HepG2 (cell line): ENCODE measurements around the gene SPIRE1. TPM values are rescaled to one million over a fixed set of nuclear protein-coding genes. Genes with fewer than 3 reads are reported as not detected.
A peak's percentile ranks its signal among the peaks of the same experiment; 100 is the strongest.

Experiments used
- ATF1 ChIP-seq: IDR thresholded peaks from 2 replicates; pipeline ENCODE4 v1.6.1; 2016; ENCODE audit warnings: mild to moderate bottlenecking, control low read depth
- ATF7-NPFF ChIP-seq: sonication (generic); formaldehyde crosslinking; IDR thresholded peaks from 2 replicates; pipeline ENCODE4 v1.8.1; 2023; ENCODE audit warnings: mild to moderate bottlenecking, low read depth, missing genetic modification reagents, moderate library complexity
- DR1 ChIP-seq: sonication (generic); formaldehyde crosslinking; IDR thresholded peaks from 2 replicates; pipeline ENCODE4 v1.8.0; 2021; ENCODE audit warnings: mild to moderate bottlenecking, missing genetic modification reagents, inconsistent platforms
- ESRRA ChIP-seq: sonication (generic); formaldehyde crosslinking; IDR thresholded peaks from 2 replicates; pipeline ENCODE4 v1.5.1; 2020; ENCODE audit warnings: mild to moderate bottlenecking, low read depth, missing genetic modification reagents
- EZH2 ChIP-seq: conservative IDR thresholded peaks from 2 replicates; pipeline ENCODE4 v1.6.1; 2012; ENCODE audit warnings: mild to moderate bottlenecking, low read depth, low read length, moderate library complexity
- HHEX ChIP-seq: IDR thresholded peaks from 2 replicates; pipeline ENCODE4 v1.6.1; 2016; ENCODE audit warnings: control low read depth
- MIER2 ChIP-seq: IDR thresholded peaks from 2 replicates; pipeline ENCODE4 v1.6.1; 2016; ENCODE audit warnings: missing biosample characterization, missing genetic modification reagents
- NFIC ChIP-seq: IDR thresholded peaks from 2 replicates; pipeline ENCODE4 v1.6.1; 2012; ENCODE audit warnings: mild to moderate bottlenecking, low read length, inconsistent platforms
- POGZ ChIP-seq: sonication (generic); formaldehyde crosslinking; IDR thresholded peaks from 2 replicates; pipeline ENCODE4 v1.4.0; 2020; ENCODE audit warnings: mild to moderate bottlenecking, missing genetic modification reagents
- RAD51 ChIP-seq: fragments of 450-650 bp; IDR thresholded peaks from 2 replicates; pipeline ENCODE4 v1.6.1; 2016; ENCODE audit warnings: borderline replicate concordance
- RNF2 ChIP-seq: fragments of 450-650 bp; conservative IDR thresholded peaks from 2 replicates; pipeline ENCODE4 v1.6.1; 2016; ENCODE audit warnings: low read depth
- SETDB1 ChIP-seq: sonication (generic); formaldehyde crosslinking; IDR thresholded peaks from 2 replicates; pipeline ENCODE4 v1.5.1; 2020; ENCODE audit warnings: missing genetic modification reagents, mild to moderate bottlenecking, borderline replicate concordance
- SIX4 ChIP-seq: sonication (generic); formaldehyde crosslinking; IDR thresholded peaks from 2 replicates; pipeline ENCODE4 v1.4.0; 2020; ENCODE audit warnings: missing genetic modification reagents
- SRSF9 ChIP-seq: fragments of 200-400 bp; formaldehyde crosslinking; IDR thresholded peaks from 2 replicates; pipeline ENCODE4 v1.6.1; 2018; ENCODE audit warnings: borderline replicate concordance, mild to moderate bottlenecking, low read depth, low read length; ENCODE audit not compliant: insufficient read depth, poor library complexity, severe bottlenecking
- TCF7L2 ChIP-seq: IDR thresholded peaks from 2 replicates; pipeline ENCODE4 v1.6.1; 2011; ENCODE audit warnings: mild to moderate bottlenecking, low read depth, low read length, moderate library complexity
- ZBTB3 ChIP-seq: sonication (generic); formaldehyde crosslinking; IDR thresholded peaks from 2 replicates; pipeline ENCODE4 v1.4.0; 2020; ENCODE audit warnings: low read depth, mild to moderate bottlenecking, moderate library complexity, missing genetic modification reagents, borderline replicate concordance
- ZFP36 ChIP-seq: fragments of 150-350 bp; IDR thresholded peaks from 2 replicates; pipeline ENCODE4 v1.6.1; 2018; ENCODE audit warnings: borderline replicate concordance, low read length, low read depth; ENCODE audit not compliant: partially characterized antibody
- ZNF124 ChIP-seq: sonication (generic); formaldehyde crosslinking; IDR thresholded peaks from 2 replicates; pipeline ENCODE4 v1.4.0; 2020; ENCODE audit warnings: missing genetic modification reagents
- ZNF446 ChIP-seq: sonication (generic); formaldehyde crosslinking; IDR thresholded peaks from 2 replicates; pipeline ENCODE4 v1.5.0; 2020; ENCODE audit warnings: mild to moderate bottlenecking, missing genetic modification reagents
- ZNF556 ChIP-seq: sonication (generic); formaldehyde crosslinking; IDR thresholded peaks from 2 replicates; pipeline ENCODE4 v1.4.0; 2020; ENCODE audit warnings: mild to moderate bottlenecking, missing genetic modification reagents, borderline replicate concordance
- ZNF749 ChIP-seq: sonication (generic); formaldehyde crosslinking; IDR thresholded peaks from 2 replicates; pipeline ENCODE4 v1.8.0; 2022; ENCODE audit warnings: mild to moderate bottlenecking, missing genetic modification reagents, moderate library complexity, borderline replicate concordance
- polyA plus RNA-seq, 8 experiments: library from polyadenylated mRNA; depleted of rRNA in 3 of 8; stranded (reverse) in 7 of 8; unstranded in 1 of 8; fragments of >200 nt; fragmentation: Illumina TruSeq in 4 of 8; extraction: Trizol in 4 of 8; gene quantifications; 2 replicates each; pipeline versions ENCODE4 v1.2.1 to v1.2.3, GENCODE V29; 2011 to 2016; ENCODE audit warnings: low read depth in 4 of 8, missing spikeins in 1 of 8, mixed read lengths in 1 of 8; ENCODE audit not compliant: insufficient read depth in 1 of 8
- total RNA-seq, 5 experiments: library from RNA; depleted of rRNA; stranded (reverse); fragments of >200 nt; fragmentation: Illumina TruSeq; extraction: Trizol; gene quantifications; 2 replicates each; pipeline ENCODE4 v1.2.3, GENCODE V29; 2016; ENCODE audit warnings: low read depth in 1 of 5
- TF ChIP-seq, protein P1 (sequence below): sonication (generic); formaldehyde crosslinking; IDR thresholded peaks from 2 replicates; pipeline ENCODE4 v1.4.0; 2020; ENCODE audit warnings: missing genetic modification reagents
- TF ChIP-seq, protein P2 (sequence below): sonication (generic); formaldehyde crosslinking; IDR thresholded peaks from 2 replicates; pipeline ENCODE4 v1.4.0; 2020; ENCODE audit warnings: missing genetic modification reagents
- TF ChIP-seq, protein P3 (sequence below): IDR thresholded peaks from 2 replicates; pipeline ENCODE4 v1.6.1; 2016
- TF ChIP-seq, protein P4 (sequence below): sonication (generic); formaldehyde crosslinking; IDR thresholded peaks from 2 replicates; pipeline ENCODE4 v1.8.1; 2023; ENCODE audit warnings: missing genetic modification reagents, mild to moderate bottlenecking, borderline replicate concordance

The SPIRE1 gene
- total and polyA plus RNA-seq, 2 of the 13 experiments (the other 11 are each of a cell fraction or from before 2014, with no cell fraction given) = 9.9 to 21.3 TPM

DNA sequence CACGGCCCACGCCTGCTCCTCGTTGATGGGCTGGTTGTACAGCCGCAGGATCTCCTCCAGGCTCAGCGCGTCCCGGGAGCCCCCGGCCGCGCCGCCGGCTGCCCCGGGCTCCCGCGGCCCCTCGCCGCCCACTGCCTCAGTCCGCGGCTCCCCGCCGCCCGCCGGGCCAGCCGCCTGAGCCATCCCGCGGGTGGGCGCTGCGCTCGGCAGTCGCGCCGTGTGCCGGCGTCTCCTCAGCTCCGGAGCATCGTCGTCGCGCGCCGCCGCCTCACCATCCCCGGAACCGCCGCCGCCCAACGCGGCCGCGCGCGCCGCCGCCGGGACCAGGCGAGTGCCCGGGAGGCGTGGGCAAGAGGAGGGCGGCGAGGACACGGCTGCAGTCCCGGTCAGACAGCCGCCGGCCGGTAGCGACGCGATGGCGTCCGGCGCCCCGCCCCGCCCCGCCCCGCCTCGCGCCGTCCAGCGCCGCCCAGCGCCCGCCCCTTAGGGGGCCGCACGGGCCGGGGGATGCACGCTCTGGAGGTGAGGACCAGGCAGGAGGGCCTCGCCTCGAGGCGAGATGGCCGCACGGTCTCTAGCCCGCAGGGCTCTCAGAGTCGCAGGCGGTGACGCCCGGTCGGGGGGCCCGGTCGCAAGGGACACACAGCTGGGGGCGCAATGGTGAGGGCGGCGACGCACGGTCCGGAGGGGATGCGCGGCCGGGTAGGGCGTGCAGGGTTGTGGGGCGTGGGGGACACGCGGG lies at the start of gene SPIRE1 (continued):
- TF ChIP-seq, protein P1, sequence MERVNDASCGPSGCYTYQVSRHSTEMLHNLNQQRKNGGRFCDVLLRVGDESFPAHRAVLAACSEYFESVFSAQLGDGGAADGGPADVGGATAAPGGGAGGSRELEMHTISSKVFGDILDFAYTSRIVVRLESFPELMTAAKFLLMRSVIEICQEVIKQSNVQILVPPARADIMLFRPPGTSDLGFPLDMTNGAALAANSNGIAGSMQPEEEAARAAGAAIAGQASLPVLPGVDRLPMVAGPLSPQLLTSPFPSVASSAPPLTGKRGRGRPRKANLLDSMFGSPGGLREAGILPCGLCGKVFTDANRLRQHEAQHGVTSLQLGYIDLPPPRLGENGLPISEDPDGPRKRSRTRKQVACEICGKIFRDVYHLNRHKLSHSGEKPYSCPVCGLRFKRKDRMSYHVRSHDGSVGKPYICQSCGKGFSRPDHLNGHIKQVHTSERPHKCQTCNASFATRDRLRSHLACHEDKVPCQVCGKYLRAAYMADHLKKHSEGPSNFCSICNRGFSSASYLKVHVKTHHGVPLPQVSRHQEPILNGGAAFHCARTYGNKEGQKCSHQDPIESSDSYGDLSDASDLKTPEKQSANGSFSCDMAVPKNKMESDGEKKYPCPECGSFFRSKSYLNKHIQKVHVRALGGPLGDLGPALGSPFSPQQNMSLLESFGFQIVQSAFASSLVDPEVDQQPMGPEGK (CRISPR knock-in tag) = no peak; the same call in 1 of the 2 replicates
- TF ChIP-seq ATF7-NPFF (CRISPR knock-in tag) (no peak), MIER2 (CRISPR knock-in tag) (no peak), ZBTB3 (no peak), RNF2 (no peak), POGZ (CRISPR knock-in tag) (no peak), SRSF9 (no peak), ZNF446 (0 out of 2 replicates have a peak, but pooled peaks have one; percentile 51), NFIC (no peak), RAD51 (no peak), DR1 (CRISPR knock-in tag) (no peak), ATF1 (CRISPR knock-in tag) (no peak), ZNF556 (no peak), SIX4 (CRISPR knock-in tag) (no peak), EZH2 (no peak), ZNF749 (no peak), SETDB1 (CRISPR knock-in tag) (no peak), ZNF124 (CRISPR knock-in tag) (no peak), ESRRA (CRISPR knock-in tag) (no peak), HHEX (CRISPR knock-in tag) (no peak), TCF7L2 (no peak), ZFP36 (no peak)
- TF ChIP-seq, protein P2, sequence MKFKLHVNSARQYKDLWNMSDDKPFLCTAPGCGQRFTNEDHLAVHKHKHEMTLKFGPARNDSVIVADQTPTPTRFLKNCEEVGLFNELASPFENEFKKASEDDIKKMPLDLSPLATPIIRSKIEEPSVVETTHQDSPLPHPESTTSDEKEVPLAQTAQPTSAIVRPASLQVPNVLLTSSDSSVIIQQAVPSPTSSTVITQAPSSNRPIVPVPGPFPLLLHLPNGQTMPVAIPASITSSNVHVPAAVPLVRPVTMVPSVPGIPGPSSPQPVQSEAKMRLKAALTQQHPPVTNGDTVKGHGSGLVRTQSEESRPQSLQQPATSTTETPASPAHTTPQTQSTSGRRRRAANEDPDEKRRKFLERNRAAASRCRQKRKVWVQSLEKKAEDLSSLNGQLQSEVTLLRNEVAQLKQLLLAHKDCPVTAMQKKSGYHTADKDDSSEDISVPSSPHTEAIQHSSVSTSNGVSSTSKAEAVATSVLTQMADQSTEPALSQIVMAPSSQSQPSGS (CRISPR knock-in tag) = no peak
- TF ChIP-seq, protein P3, sequence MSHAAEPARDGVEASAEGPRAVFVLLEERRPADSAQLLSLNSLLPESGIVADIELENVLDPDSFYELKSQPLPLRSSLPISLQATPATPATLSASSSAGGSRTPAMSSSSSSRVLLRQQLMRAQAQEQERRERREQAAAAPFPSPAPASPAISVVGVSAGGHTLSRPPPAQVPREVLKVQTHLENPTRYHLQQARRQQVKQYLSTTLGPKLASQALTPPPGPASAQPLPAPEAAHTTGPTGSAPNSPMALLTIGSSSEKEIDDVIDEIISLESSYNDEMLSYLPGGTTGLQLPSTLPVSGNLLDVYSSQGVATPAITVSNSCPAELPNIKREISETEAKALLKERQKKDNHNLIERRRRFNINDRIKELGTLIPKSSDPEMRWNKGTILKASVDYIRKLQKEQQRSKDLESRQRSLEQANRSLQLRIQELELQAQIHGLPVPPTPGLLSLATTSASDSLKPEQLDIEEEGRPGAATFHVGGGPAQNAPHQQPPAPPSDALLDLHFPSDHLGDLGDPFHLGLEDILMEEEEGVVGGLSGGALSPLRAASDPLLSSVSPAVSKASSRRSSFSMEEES (CRISPR knock-in tag) = no peak
- TF ChIP-seq, protein P4, sequence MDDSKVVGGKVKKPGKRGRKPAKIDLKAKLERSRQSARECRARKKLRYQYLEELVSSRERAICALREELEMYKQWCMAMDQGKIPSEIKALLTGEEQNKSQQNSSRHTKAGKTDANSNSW = no peak
